ENCODE results near the gene WDR70. TPM values are rescaled to one million over a fixed set of nuclear protein-coding genes. Genes with fewer than 3 reads are reported as not detected.

The WDR70 gene
- total and polyA plus RNA-seq, 4 experiments from 2014 or later, result 23.5 to 43.2 (median 29.9) TPM

DNA sequence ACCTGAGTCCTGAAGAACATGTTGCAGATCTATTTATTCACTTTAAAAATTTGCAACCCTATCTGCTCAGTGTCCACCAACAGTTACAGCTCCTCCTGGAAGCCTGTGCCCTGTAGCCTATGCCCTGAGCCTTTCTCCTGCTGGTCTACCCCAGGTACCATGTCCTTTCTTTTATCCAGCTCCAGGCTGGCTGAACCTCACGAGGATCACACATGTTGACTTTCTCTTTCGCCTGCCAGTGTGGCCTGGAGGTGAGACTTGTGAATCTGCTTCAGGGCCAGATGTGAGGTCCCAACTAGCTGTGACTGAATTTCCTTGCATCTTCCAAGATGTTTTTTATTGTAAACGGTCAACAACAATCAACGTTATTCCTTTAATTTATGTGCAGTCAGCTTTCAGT, 390.0 kb downstream of the WDR70 start:
- H3K36me3 ChIP-seq (ENCODE audit: insufficient read depth, low read length), result no peaks in the 10 kb centered on the region
- H3K27ac ChIP-seq (ENCODE audit: low read depth, low read length), result no peak overlapping the region
- DNase-seq, result no peak
- H3K9me3 ChIP-seq (ENCODE audit: control insufficient read depth in 1 of 2, low read length in 2 of 2), result no peaks in the 10 kb centered on the region
- ChIA-PET CTCF (ENCODE audit: partially characterized antibody) (no interaction called here), POLR2A (ENCODE audit: partially characterized antibody) (no interaction called here)
- Mint-ChIP-seq H3K27me3 (peaks cover 0 to 5% of the 10 kb centered on the region in 2 donors), H3K4me1 (no peaks in the 10 kb centered on the region), H3K9me3 (peaks cover 0 to 16% (median 7%) of the 10 kb centered on the region in 8 donors), H3K27ac (no peak overlapping the region), H3K36me3 (peaks cover 0 to 3% of the 10 kb centered on the region in 2 donors), H3K4me3 (no peak overlapping the region)
- no peaks in the 10 kb centered on the region for H3K4me1 ChIP-seq (ENCODE audit: insufficient read depth, low read length)
- no peaks in the 10 kb centered on the region for H3K27me3 ChIP-seq (ENCODE audit: insufficient read depth, low read length)
- H3K4me3 ChIP-seq (ENCODE audit: low read length in 2 of 2), result no peak overlapping the region
- intact Hi-C loops (cut with micrococcal nuclease), result no loop called here

- intact Hi-C loops (cut with micrococcal nuclease), result no loop called here
- Histone ChIP-seq H3K27me3 (ENCODE audit: insufficient read depth, low read length) (no peaks in the 10 kb centered on the region), H3K27ac (ENCODE audit: low read depth, low read length) (no peak overlapping the region), H3K9me3 (ENCODE audit: control insufficient read depth in 1 of 2, low read length in 2 of 2) (no peaks in the 10 kb centered on the region), H3K4me1 (ENCODE audit: insufficient read depth, low read length) (no peaks in the 10 kb centered on the region), H3K4me3 (ENCODE audit: low read length in 2 of 2) (no peak overlapping the region), H3K36me3 (ENCODE audit: insufficient read depth, low read length) (no peaks in the 10 kb centered on the region)
- Mint-ChIP-seq H3K36me3 (peaks cover under 1 to 3% of the 10 kb centered on the region in 2 donors), H3K4me3 (no peak overlapping the region), H3K27ac (no peak overlapping the region), H3K9me3 (peaks cover 0 to 18% (median 8%) of the 10 kb centered on the region in 8 donors), H3K27me3 (peaks cover 0 to 5% of the 10 kb centered on the region in 2 donors), H3K4me1 (no peaks in the 10 kb centered on the region)
- DNase-seq, result peak in 1 of 5 donors; percentile 17
- ChIA-PET CTCF (ENCODE audit: partially characterized antibody) (no interaction called here), POLR2A (ENCODE audit: partially characterized antibody) (no interaction called here)
These were observed 390.7 kb downstream of the WDR70 start for GRCh38 chr5:37769840-37770239.

DNA sequence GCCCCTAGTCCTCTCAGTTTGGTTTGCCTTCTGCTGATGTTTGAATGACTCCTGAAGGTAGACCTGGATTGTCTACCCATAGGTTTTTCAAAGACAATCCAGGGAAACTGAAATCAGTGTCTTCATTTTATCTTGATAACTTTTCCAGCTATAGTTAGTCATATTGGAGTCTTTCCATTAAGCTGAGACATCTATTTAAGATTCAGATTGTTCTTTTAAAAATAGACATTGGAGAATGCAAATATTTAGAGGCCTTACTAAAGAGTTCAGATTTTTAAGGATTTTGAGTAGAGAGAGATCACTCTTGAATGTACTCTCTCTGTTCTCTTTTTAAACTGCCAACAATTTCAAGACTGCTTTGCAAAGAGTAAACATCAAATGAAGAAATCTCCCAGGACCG, 391.7 kb downstream of the WDR70 start:
- H3K36me3 Mint-ChIP-seq, result peaks cover 3% of the 10 kb centered on the region in 2 donors
- H3K4me1 ChIP-seq (ENCODE audit: insufficient read depth, low read length), result no peaks in the 10 kb centered on the region
- intact Hi-C loops (cut with micrococcal nuclease), result no loop called here
- no peaks in the 10 kb centered on the region for H3K27me3 ChIP-seq (ENCODE audit: insufficient read depth, low read length)
- no peak overlapping the region for H3K4me3 Mint-ChIP-seq
- no peak overlapping the region for H3K4me3 ChIP-seq (ENCODE audit: low read length in 2 of 2)
- CTCF ChIA-PET (ENCODE audit: partially characterized antibody), result no interaction called here
- H3K36me3 ChIP-seq (ENCODE audit: insufficient read depth, low read length), result no peaks in the 10 kb centered on the region
- H3K9me3 ChIP-seq (ENCODE audit: control insufficient read depth in 1 of 2, low read length in 2 of 2), result no peaks in the 10 kb centered on the region
- POLR2A ChIA-PET (ENCODE audit: partially characterized antibody), result no interaction called here
- no peak overlapping the region for H3K27ac Mint-ChIP-seq
- no peaks in the 10 kb centered on the region for H3K4me1 Mint-ChIP-seq
- peaks cover 0 to 5% of the 10 kb centered on the region in 2 donors for H3K27me3 Mint-ChIP-seq
- H3K27ac ChIP-seq (ENCODE audit: low read depth, low read length), result no peak overlapping the region
- DNase-seq, result no peak
- peaks cover 0 to 26% (median 15%) of the 10 kb centered on the region in 8 donors for H3K9me3 Mint-ChIP-seq

- Histone ChIP-seq H3K9me3 (ENCODE audit: control insufficient read depth in 1 of 2, low read length in 2 of 2) (no peaks in the 10 kb centered on the region), H3K27ac (ENCODE audit: low read depth, low read length) (no peak overlapping the region), H3K27me3 (ENCODE audit: insufficient read depth, low read length) (no peaks in the 10 kb centered on the region), H3K4me1 (ENCODE audit: insufficient read depth, low read length) (no peaks in the 10 kb centered on the region), H3K36me3 (ENCODE audit: insufficient read depth, low read length) (no peaks in the 10 kb centered on the region), H3K4me3 (ENCODE audit: low read length in 2 of 2) (no peak overlapping the region)
- Mint-ChIP-seq H3K27me3 (peaks cover 0 to 5% of the 10 kb centered on the region in 2 donors), H3K27ac (no peak overlapping the region), H3K36me3 (peaks cover 3% of the 10 kb centered on the region in 2 donors), H3K4me1 (no peaks in the 10 kb centered on the region), H3K9me3 (peaks cover 0 to 28% (median 18%) of the 10 kb centered on the region in 8 donors), H3K4me3 (no peak overlapping the region)
- ChIA-PET POLR2A (ENCODE audit: partially characterized antibody) (no interaction called here), CTCF (ENCODE audit: partially characterized antibody) (no interaction called here)
- no peak for DNase-seq
- intact Hi-C loops (cut with micrococcal nuclease), result no loop called here
These were observed 392.1 kb downstream of the WDR70 start for GRCh38 chr5:37771203-37771611.

DNA sequence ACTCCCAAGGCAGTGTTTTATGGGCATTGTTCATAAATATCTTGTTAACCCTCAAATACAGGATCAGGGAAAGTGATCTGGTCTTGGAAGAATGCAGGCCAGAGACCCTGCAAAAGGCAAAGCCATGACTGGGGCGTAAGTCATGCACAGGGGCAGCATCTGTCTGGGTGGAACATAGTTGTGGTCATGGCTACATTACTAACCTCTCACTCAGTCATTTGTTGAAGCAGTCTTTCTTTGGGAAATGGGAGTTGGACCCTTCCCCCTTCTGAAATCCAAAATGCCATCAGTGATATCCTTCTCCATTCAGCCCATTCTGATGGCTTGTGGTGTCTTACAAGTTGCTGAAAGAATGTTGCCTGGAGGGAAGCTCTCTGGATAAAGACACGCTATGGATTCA, 392.6 kb downstream of the WDR70 start:
- Mint-ChIP-seq H3K27me3 (peaks cover 0 to 5% of the 10 kb centered on the region in 2 donors), H3K9me3 (peaks cover 0 to 28% (median 18%) of the 10 kb centered on the region in 8 donors), H3K4me1 (no peaks in the 10 kb centered on the region), H3K27ac (no peak overlapping the region), H3K4me3 (no peak overlapping the region), H3K36me3 (peaks cover 3% of the 10 kb centered on the region in 2 donors)
- intact Hi-C loops (cut with micrococcal nuclease), result no loop called here
- ChIA-PET CTCF (ENCODE audit: partially characterized antibody) (no interaction called here), POLR2A (ENCODE audit: partially characterized antibody) (no interaction called here)
- Histone ChIP-seq H3K4me3 (ENCODE audit: low read length in 2 of 2) (no peak overlapping the region), H3K9me3 (ENCODE audit: control insufficient read depth in 1 of 2, low read length in 2 of 2) (no peaks in the 10 kb centered on the region), H3K27me3 (ENCODE audit: insufficient read depth, low read length) (no peaks in the 10 kb centered on the region), H3K36me3 (ENCODE audit: insufficient read depth, low read length) (no peaks in the 10 kb centered on the region), H3K4me1 (ENCODE audit: insufficient read depth, low read length) (no peaks in the 10 kb centered on the region), H3K27ac (ENCODE audit: low read depth, low read length) (no peak overlapping the region)
- DNase-seq, result no peak

- intact Hi-C loops (cut with micrococcal nuclease), result no loop called here
- Histone ChIP-seq H3K4me1 (ENCODE audit: insufficient read depth, low read length) (no peaks in the 10 kb centered on the region), H3K27me3 (ENCODE audit: insufficient read depth, low read length) (no peaks in the 10 kb centered on the region), H3K9me3 (ENCODE audit: control insufficient read depth in 1 of 2, low read length in 2 of 2) (no peaks in the 10 kb centered on the region), H3K36me3 (ENCODE audit: insufficient read depth, low read length) (no peaks in the 10 kb centered on the region), H3K27ac (ENCODE audit: low read depth, low read length) (no peak overlapping the region), H3K4me3 (ENCODE audit: low read length in 2 of 2) (no peak overlapping the region)
- Mint-ChIP-seq H3K36me3 (peaks cover 3% of the 10 kb centered on the region in 2 donors), H3K4me1 (no peaks in the 10 kb centered on the region), H3K4me3 (no peak overlapping the region), H3K27me3 (peaks cover 0 to 5% of the 10 kb centered on the region in 2 donors), H3K27ac (no peak overlapping the region), H3K9me3 (peaks cover 0 to 28% (median 18%) of the 10 kb centered on the region in 8 donors)
- DNase-seq, result no peak
- ChIA-PET CTCF (ENCODE audit: partially characterized antibody) (no interaction called here), POLR2A (ENCODE audit: partially characterized antibody) (no interaction called here)
These were observed 393.1 kb downstream of the WDR70 start for GRCh38 chr5:37772255-37772654.

- Mint-ChIP-seq H3K4me3 (no peak overlapping the region), H3K9me3 (peaks cover 0 to 25% (median 18%) of the 10 kb centered on the region in 8 donors), H3K27ac (no peak overlapping the region), H3K27me3 (peaks cover 0 to 5% of the 10 kb centered on the region in 2 donors), H3K4me1 (no peaks in the 10 kb centered on the region), H3K36me3 (peaks cover 3% of the 10 kb centered on the region in 2 donors)
- Histone ChIP-seq H3K36me3 (ENCODE audit: insufficient read depth, low read length) (no peaks in the 10 kb centered on the region), H3K4me1 (ENCODE audit: insufficient read depth, low read length) (no peaks in the 10 kb centered on the region), H3K4me3 (ENCODE audit: low read length in 2 of 2) (no peak overlapping the region), H3K27ac (ENCODE audit: low read depth, low read length) (no peak overlapping the region), H3K27me3 (ENCODE audit: insufficient read depth, low read length) (no peaks in the 10 kb centered on the region), H3K9me3 (ENCODE audit: control insufficient read depth in 1 of 2, low read length in 2 of 2) (no peaks in the 10 kb centered on the region)
- CTCF ChIA-PET (ENCODE audit: partially characterized antibody), result no interaction called here
- POLR2A ChIA-PET (ENCODE audit: partially characterized antibody), result no interaction called here
- no peak for DNase-seq
- intact Hi-C loops (cut with micrococcal nuclease), result no loop called here
These were observed 394.7 kb downstream of the WDR70 start for GRCh38 chr5:37773809-37774208.
